Measurements from ENCODE around the gene MACROH2A1. TPM values are rescaled to one million over a fixed set of nuclear protein-coding genes. Genes with fewer than 3 reads are reported as not detected.

The MACROH2A1 gene
- total RNA-seq, 6 donors from 2014 or later, result 232 to 690 (median 355) TPM

DNA sequence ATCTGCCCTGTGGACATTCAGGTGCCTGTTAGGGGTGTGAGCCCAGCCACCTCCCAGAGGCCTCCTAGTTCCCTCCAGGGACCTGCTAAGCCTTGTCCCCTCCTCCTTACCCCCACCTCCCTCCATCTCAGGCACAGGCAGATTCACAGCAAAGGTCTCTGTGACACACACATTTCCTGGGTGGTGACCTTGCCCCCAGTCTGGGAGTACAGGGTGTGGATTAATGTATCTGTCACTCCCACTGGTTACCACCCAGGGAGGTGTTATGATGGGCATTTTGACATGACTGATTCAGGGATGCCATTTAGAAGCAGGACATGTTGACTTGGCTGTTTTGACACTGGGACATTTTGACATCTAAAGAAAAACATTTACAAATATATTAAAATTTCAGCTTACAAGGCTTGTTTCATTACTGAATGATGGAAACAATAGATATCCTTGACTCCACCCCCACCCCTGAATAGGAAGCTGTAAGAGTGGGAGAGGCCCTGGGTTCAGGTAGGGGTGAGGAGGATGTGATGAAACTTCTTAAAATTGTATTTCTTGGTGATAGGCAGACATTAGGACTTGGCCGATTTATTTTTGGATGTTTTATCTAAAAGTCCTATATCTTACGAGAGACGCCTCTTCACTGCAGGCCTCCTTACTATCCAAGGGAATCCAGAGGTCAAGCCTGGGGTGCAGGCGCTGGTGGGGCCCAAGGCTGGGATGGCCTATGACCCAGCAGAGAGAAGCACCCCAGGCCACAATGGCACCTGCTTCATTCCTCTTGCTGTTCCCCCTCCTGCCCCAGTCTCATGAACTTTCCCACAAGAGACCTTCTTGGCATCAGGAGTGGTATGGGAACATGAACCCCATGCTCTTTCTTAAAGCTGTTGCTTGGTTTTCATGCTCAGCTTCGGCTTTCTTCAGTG, 101.9 kb downstream of the MACROH2A1 start:
- H3K9me3 ChIP-seq, result no peaks in the 10 kb centered on the region
- TF ChIP-seq POLR2A (IDR thresholded peaks at IDR 0.05) (no peak), POLR2AphosphoS5 (IDR thresholded peaks at IDR 0.05) (no peak), EP300 (IDR thresholded peaks at IDR 0.05) (no peak)
- TF ChIP-seq, protein P1, sequence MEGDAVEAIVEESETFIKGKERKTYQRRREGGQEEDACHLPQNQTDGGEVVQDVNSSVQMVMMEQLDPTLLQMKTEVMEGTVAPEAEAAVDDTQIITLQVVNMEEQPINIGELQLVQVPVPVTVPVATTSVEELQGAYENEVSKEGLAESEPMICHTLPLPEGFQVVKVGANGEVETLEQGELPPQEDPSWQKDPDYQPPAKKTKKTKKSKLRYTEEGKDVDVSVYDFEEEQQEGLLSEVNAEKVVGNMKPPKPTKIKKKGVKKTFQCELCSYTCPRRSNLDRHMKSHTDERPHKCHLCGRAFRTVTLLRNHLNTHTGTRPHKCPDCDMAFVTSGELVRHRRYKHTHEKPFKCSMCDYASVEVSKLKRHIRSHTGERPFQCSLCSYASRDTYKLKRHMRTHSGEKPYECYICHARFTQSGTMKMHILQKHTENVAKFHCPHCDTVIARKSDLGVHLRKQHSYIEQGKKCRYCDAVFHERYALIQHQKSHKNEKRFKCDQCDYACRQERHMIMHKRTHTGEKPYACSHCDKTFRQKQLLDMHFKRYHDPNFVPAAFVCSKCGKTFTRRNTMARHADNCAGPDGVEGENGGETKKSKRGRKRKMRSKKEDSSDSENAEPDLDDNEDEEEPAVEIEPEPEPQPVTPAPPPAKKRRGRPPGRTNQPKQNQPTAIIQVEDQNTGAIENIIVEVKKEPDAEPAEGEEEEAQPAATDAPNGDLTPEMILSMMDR (IDR thresholded peaks at IDR 0.05), result no peak
- no peak overlapping the region for H3K27ac ChIP-seq
- ATAC-seq (ENCODE audit: low FRiP score in 2 of 2), result no peak
- 94 to 96% methylated on average over 5 of the region's 5 CpGs for WGBS, 2 donors
- DNase-seq, result no peak
- H3K27me3 ChIP-seq, result no peaks in the 10 kb centered on the region
- H3K36me3 ChIP-seq, result no peaks in the 10 kb centered on the region
- no peaks in the 10 kb centered on the region for H3K4me1 ChIP-seq
- H3K4me3 ChIP-seq, result no peak overlapping the region

DNA sequence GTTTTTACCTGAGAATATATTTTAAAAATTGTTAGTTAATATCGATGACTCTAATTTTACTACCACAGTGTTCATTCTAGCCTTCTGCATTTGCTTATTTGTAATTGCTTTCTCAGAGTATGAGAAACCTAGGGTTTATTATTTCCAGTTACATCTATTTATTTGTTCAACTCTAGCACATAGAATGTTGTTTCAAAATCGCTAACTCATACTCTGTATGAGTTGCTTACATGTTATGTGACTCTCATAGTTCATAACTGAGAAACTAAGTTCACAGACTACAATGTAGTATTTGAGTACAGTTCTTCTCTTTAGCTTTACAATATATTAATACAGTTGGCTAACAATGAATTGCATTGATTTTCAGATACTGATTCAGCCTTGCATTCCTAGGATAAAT, 103.2 kb downstream of the MACROH2A1 start:
- Histone ChIP-seq H3K36me3 (no peaks in the 10 kb centered on the region), H3K4me3 (no peak overlapping the region), H3K4me1 (no peaks in the 10 kb centered on the region), H3K27me3 (no peaks in the 10 kb centered on the region), H3K27ac (no peak overlapping the region), H3K9me3 (no peaks in the 10 kb centered on the region)
- ATAC-seq (ENCODE audit: low FRiP score in 2 of 2) (no peak), DNase-seq (no peak)
- 91 to 92% methylated on average over 2 of the region's 2 CpGs for WGBS, 2 donors
- TF ChIP-seq EP300 (IDR thresholded peaks at IDR 0.05) (no peak), POLR2A (IDR thresholded peaks at IDR 0.05) (no peak), POLR2AphosphoS5 (IDR thresholded peaks at IDR 0.05) (no peak)
- TF ChIP-seq, protein P1 (IDR thresholded peaks at IDR 0.05), result no peak

DNA sequence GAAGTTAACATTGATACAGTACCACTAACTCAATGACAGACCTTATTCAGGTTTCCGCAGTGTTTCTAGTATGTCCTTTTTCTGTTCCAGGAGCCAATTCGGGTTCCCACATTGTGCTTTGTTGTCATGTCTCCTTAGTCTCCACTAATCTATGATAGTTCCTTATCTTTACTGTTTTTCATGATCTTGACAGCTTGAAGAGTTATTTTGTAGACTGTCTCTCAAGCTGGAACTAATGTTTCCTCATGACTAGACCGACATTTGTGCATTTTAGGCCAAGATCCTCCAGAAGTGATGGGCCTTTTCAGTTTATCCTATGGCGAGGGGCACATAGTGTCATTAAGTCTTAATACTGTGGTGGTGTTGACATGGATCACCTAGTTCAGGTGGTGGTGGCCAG, 104.2 kb downstream of the MACROH2A1 start:
- no peaks in the 10 kb centered on the region for H3K9me3 ChIP-seq
- H3K4me1 ChIP-seq, result no peaks in the 10 kb centered on the region
- TF ChIP-seq EP300 (IDR thresholded peaks at IDR 0.05) (no peak), POLR2A (IDR thresholded peaks at IDR 0.05) (no peak)
- no peak overlapping the region for H3K27ac ChIP-seq
- no peaks in the 10 kb centered on the region for H3K36me3 ChIP-seq
- no peaks in the 10 kb centered on the region for H3K27me3 ChIP-seq
- DNase-seq, result no peak
- no peak for ATAC-seq (ENCODE audit: low FRiP score in 2 of 2)
- WGBS, 2 donors, result 93 to 94% methylated on average over 4 of the region's 4 CpGs
- no peak overlapping the region for H3K4me3 ChIP-seq

DNA sequence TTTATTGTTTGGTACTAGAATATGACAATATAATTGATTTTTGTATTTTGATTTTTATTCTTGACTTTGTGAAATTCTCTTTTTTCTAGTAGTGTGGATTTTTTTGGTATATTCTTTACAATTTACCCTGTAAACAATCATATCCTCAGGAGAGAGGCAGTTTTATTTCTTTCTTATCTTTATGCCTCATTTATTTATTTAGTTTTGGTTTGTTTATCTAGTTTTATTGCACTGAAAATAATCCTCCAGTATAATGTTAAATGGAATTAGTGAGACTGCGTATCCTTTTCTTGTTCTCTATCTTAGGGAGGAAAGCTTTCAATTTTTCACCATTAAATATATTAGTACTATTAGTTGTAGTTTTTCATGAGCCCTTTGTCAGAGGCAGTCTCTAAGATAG, 109.4 kb downstream of the MACROH2A1 start:
- Histone ChIP-seq H3K4me3 (no peak overlapping the region), H3K4me1 (no peaks in the 10 kb centered on the region), H3K27me3 (no peaks in the 10 kb centered on the region), H3K27ac (no peak overlapping the region), H3K9me3 (peaks cover 0 to 3% (median 0%) of the 10 kb centered on the region in 4 donors), H3K36me3 (no peaks in the 10 kb centered on the region)
- no peak for ATAC-seq (ENCODE audit: low FRiP score in 2 of 2)
- WGBS, 2 donors, result 87 to 93% methylated on average over 1 of the region's 1 CpG
- TF ChIP-seq, protein P1 (IDR thresholded peaks at IDR 0.05), result no peak
- no peak for TF ChIP-seq POLR2A (IDR thresholded peaks at IDR 0.05)
- TF ChIP-seq POLR2AphosphoS5 (IDR thresholded peaks at IDR 0.05), result no peak
- no peak for DNase-seq

DNA sequence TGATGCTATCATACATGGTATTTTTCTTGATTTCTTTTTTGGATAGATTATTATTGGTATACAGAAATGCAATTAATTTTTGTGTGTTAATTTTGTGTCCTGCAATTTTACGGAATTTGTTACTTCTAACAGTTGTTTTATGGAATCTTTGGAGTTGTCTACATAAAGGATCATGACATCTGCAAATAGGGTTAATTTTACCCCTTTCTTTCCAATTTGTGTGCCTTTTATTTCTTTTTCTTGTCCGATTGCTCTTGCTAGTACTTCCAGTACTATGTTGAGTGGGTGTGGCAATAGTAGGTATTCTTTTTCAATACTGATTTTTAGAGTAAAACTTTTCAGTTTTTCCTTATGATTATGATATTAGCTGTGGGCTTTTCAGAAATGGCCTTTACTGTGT, 111.5 kb downstream of the MACROH2A1 start:
- peaks cover 0 to 3% (median 0%) of the 10 kb centered on the region in 4 donors for H3K9me3 ChIP-seq
- TF ChIP-seq EP300 (IDR thresholded peaks at IDR 0.05), result no peak
- TF ChIP-seq, protein P1 (IDR thresholded peaks at IDR 0.05), result no peak
- TF ChIP-seq POLR2AphosphoS5 (IDR thresholded peaks at IDR 0.05), result no peak
- TF ChIP-seq POLR2A (IDR thresholded peaks at IDR 0.05), result no peak
- H3K27ac ChIP-seq, result no peak overlapping the region
- 86 to 92% methylated on average over 2 of the region's 2 CpGs for WGBS, 2 donors
- no peak for DNase-seq
- no peaks in the 10 kb centered on the region for H3K27me3 ChIP-seq
- no peak for ATAC-seq (ENCODE audit: low FRiP score in 2 of 2)
- no peaks in the 10 kb centered on the region for H3K4me1 ChIP-seq
- no peaks in the 10 kb centered on the region for H3K36me3 ChIP-seq
- no peak overlapping the region for H3K4me3 ChIP-seq

Small RNAs within 50 kb of the gene (small RNA-seq; reads per million reads assigned to genes)
- gene DCANP1, result 0 reads per million in 4 donors

Other genes with a start within 250 kb of the MACROH2A1 start
- gene DCANP1, start 48.1 kb upstream of the MACROH2A1 start, total RNA-seq, result 1 to 10 TPM in 1 of 6 donors, under 1 TPM in 3, not detected in 2; 0.11 to 1.0 (median 0.27) TPM
- gene TIFAB, start 53.1 kb upstream of the MACROH2A1 start, total RNA-seq, result under 1 TPM in 2 of 6 donors, not detected in 4; 0.23 to 0.24 TPM
- gene NEUROG1, start 136.7 kb upstream of the MACROH2A1 start, total RNA-seq, result not detected
- gene CXCL14, start 179.8 kb upstream of the MACROH2A1 start, total RNA-seq, result 1 to 10 TPM in 3 of 6 donors, under 1 TPM in 1, not detected in 2; 0.15 to 5.5 (median 2.4) TPM